Activated CD8-positive, alpha-beta memory T cell treated with anti-CD3 and anti-CD28 coated beads for 24 hours (primary cell): ENCODE measurements around the gene FOXD1.
"Not testable (repeated sequence)": the region's sequence is repeated elsewhere in the genome, so short reads cannot be mapped to it uniquely, and the experiment has no call there.

Experiments used
- DNase-seq: peaks from one replicate; pipeline ENCODE4 v3.0.0-alpha.2; 2020

The FOXD1 gene

DNA sequence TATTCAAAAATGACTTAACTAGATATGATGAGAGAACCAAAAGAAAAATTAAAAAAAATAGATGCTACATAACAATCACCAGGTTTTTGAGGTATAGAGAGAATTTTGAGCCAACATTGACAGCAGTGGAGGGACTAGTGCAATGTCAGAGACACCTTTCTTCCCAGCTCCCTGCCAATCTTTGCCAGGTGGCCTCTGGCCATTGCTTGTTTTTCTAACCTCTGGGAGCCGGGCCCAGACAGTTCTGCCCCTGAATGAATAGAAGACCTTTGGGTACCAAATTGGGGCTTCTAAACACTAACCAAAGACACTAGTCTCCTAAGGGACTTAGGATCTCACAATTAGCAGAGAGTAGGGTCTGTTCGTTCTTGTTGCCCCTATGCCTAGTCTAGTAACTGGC is 33.4 kb downstream of the FOXD1 start:
- DNase-seq, result no peak

DNA sequence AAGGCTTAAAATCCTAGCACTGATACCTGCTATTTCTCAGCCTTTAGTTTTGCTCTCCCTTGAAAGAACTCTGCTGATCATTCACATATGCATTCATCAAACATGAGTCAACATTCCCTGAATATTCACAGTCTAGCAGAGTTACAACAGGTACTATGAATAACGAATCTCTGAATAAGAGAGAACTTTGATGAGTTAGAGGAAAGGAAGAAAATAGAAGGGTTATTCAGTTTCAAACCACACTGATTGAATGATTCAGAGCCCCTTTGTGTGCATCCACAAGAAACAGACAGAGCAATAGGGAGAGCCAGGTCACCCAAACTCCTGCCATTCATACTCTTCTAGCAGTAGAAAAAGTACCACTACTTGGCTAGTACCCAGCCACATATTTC is 36.0 kb downstream of the FOXD1 start:
- DNase-seq, result no peak

- no peak for DNase-seq
These were observed 36.5 kb downstream of the FOXD1 start for GRCh38 chr5:73411936-73412596.

DNA sequence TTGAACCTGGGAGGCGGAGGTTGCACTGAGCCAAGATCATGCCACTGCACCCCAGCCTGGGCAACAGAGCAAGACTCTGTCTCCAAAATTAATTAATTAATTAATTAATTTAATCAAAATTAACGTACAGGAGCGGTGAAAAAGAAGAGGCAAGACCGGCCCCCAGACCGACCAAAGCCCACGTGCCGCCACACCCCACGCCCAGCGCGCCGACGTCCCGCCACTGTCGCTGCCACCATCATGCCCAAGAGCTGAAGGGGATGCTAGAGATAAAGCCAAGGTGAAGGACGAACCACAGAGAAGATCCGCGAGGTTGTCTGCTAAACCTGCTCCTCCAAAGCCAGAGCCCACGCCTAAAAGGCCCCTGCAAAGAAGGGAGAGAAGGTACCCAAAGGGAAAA is 38.6 kb downstream of the FOXD1 start:
- DNase-seq, result not testable (repeated sequence)

DNA sequence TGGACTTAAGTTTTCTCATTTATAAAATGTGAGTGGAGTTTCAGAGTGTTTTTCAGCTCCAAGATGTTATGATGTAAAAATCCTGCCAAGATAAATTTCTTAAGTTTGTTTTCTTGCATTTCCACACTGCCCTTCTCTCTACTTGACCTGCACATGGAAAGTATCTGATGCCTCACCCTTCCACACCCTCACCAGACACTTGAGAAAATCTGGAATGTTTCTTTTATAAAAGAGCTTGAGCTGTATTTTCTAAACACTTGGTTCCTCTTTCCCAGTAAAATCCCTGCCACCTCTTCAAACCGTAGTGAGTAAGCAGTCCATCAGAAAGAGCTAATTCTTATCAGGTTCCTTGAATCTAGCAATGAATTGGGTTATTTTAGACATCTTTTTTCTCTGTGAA is 42.9 kb downstream of the FOXD1 start:
- DNase-seq, result no peak

DNA sequence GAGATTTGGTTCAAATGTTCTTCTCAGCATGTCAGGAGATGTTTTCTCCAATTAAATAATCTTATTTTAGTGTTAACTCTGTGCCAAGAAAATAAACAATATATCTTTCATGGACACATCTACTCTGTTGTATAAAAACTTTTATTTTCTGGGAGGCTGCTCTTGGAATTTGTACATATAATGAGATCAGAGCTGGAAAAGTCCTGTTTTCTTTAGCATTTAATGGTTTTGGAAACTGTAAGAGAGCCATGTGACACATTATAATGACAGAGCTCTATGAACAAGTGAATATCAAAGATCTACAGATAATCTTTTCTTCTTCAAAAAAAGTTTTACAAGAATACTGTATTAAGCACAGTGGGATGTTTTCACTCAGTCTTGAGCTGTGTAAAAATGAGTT is 48.8 kb downstream of the FOXD1 start:
- DNase-seq, result no peak
